ENCODE data around the gene CTNNA1.

DNA sequence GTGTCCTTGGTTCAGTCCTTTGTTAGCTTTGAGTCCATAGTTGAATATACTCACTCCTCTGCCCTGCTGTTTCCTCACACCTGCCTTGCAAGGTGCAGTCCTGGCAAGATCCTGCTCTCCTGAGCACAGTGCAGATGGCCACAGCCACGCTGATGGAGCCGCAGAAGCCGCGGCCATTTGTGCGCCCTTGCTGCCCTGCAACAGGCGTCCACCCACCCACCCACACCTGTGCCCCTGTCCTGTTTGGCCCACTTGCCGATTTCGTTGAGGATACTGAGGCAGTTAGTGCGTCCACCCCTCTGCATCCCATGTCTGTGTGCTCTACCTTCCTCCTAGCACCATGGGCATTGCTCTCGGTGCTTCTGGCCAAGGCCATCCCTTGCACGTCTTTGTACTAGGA, 173.0 kb downstream of the CTNNA1 start:
- TF ChIP-seq CTCF (IDR thresholded peaks at IDR 0.05) (no peak), POLR2A (IDR thresholded peaks at IDR 0.05) (no peak)

Measured in right lobe of liver (tissue), 4 donors.